GM21360 (cell line): ENCODE results near the gene NUMBL.
"Not testable (repeated sequence)": the region's sequence is repeated elsewhere in the genome, so short reads cannot be mapped to it uniquely, and the experiment has no call there.

Experiments
- ATAC-seq: cut with Tn5 transposase; IDR thresholded peaks from one replicate; pipeline ENCODE4 v1.9.1; 2021; ENCODE audit warnings: mild to moderate bottlenecking, moderate library complexity; ENCODE audit not compliant: unreplicated experiment

The NUMBL gene

DNA sequence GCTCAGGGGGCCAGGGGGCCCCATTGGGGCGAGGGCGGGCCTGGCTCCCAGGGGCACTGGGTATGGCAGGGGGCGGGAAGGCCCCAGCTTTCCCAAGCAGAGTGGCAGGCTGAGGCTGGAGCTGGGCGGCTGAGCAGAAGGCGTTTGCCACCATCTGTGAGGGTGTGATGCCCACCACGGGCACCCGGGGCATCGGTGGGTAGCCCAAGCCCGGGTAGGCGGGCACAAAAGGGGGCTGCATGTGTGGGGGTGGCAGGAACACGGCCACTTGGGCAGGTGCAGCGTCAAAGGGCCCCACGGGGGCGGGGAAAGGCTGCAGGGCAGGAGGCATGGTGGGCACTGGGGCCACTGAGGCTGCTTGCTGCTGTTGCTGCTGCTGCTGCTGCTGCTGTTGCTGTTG lies 22.8 kb downstream of the NUMBL start:
- no peak for ATAC-seq

DNA sequence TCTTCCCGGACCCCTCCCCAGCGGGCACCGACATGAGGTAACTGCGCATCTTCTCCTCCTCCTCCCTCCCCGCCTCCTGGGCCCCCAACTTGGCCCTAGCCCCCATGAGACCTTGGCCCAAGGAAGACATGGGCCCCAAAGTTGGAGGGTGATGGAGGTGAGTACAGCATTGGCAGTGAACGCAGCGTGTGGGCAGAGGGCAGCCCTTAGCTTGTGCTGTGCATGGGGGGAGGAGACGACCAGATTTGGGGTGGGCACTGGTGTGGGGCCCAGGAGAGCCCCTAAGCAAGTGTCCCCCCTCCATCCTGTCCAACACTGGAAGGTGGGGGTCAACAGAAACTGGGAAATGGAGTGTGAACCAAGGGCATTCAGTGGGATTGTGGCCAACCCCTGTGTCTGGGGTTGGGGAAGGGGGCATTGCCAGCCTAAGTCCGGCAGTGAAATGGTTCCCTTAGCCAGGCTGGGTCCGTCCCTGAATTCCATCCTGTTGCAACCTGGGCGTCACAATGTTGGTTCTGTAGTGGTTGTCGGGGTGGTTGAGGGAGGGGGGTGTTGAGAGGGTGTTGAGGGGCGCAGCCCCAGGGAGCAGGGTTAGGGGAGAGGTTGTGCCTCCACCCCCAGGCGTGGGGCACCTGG lies 23.5 kb downstream of the NUMBL start:
- no peak for ATAC-seq

DNA sequence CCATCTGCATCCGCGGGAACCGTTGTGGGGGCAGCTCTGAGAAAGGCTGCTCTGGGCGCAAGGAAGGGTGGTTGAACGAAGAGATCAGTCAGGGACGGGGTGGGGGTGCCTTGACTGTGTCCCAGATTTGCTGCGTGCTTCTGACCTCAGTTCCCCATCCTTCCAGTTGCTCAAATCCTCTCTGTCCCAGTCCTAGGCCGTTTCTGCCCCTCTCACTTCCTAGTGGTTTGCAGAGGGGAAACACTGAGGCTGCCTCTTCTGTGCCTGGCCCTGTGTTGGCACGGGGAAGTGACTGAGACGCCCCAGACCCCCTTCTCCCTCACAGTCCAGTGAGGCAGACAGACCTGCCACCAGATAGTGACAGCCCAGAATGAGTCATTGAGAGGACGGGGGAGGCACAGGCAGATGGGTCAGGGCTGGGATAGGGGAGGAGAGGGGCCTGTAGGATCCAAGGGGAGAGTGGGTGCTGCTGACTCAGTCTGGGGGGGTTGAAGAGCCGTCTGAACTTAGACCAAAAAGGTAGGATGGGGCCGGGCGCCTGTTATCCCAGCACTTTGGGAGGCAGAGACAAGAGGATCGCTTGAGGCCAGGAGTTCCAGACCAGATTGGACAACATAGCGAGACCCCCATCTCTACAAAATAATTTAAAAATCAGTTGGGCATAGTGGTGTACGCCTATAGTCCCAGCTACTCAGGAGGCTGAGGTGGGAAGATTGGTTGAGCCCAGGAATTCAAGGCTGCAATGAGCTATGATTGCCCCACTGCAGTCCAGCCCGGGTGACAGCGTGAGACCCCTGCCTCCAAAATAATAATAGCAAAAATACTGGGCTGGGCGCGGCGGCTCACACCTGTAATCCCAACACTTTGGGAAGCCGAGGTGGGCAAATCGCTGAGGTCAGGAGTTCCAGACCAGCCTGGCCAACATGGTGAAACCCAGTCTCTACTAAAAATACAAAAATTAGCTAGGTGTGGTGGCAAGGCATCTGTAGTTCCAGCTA lies 26.5 kb downstream of the NUMBL start:
- ATAC-seq: no peak

DNA sequence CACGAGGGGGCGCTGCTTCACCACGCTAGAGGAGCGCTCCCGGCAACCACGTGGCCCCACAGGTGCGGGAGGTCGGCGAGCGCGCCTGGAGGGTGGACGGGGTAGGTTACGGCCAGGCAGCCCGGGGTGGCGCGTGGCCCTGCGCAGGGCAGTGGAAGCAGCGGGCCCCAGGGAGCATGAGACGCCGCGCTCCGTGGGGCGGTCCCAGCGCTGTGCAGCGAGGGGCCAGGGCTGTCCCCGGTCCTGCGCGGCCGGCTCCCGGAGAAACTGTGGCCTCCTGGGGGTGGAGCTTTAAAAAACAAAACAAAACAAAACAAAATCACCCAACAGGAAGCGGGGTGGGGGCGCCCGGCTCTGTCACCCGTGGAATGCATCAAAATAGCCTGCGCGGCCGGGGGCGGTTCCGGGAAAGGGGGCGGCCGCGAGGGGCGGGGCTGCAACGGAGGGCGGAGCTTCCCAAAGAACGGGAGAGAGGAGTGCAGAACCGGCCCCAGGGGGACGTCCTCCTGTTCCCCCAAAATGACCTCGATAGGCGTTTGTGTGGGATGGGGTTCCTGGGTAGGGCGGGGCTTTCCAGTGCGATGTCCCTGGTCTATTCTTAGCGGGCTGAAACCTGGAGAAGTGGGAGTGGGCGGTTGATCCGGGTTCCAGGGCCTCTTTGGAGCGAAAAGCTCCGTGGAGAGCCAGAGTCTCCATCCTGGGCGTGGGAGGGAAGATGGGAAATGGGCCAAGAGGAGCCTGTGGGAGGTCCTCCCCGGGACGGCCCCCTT lies 27.3 kb downstream of the NUMBL start:
- peak; percentile 74 for ATAC-seq

DNA sequence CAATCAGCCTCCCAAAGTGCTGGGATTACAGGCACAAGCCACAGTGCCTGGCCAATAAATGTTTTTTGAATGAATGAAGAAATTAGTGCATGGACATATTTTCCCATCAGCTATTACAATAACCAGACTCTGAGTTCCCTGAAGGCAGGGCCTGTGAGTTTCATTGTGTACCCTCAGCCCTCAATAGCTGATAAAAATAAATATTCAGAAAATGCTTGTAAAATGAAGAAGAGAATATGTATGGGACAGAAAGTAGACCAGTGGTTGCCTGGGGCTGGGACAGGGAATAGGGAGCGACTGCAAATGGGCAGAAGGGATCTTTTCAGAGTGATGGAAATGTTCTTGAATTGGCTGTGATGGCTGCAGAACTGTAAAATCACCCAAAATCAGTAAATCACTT lies 28.8 kb downstream of the NUMBL start:
- ATAC-seq: no peak

DNA sequence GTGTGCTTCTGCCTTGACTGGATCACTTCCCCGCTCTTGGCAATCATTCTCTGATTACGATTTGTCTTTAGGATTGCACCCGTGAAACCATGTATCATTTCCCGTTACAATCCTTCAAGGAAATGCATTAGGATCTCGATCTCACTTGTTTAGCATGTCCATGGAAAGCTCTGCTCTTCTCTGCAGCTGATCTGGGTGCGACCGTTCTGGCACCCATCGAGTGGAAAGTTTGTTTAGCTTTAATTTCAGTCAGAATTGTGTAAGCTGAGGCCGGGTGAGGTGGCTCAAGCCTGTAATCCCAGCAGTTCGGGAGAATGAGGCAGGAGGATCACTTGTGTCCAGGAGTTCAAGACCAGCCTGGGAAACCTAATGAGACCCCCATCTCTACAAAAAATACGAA lies 30.9 kb downstream of the NUMBL start:
- ATAC-seq: no peak

DNA sequence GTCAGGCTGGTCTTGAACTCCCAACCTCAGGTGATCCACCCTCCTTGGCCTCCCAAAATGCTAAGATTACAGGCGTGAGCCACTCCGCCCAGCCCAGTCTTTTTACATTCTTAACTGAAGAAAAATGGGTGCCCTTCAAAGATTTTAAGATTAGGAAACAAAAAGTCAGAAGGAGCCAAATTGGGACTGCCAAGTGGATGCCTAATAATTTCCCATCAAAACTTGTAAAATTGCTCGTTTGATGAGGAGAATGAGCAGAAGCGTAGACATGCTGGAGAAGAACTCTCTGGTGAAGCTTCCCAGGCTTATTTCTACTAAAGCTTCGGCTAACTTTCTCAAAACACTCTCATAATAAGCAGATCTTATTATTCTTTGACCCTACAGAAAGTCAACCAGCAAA lies 31.3 kb downstream of the NUMBL start:
- ATAC-seq: no peak

DNA sequence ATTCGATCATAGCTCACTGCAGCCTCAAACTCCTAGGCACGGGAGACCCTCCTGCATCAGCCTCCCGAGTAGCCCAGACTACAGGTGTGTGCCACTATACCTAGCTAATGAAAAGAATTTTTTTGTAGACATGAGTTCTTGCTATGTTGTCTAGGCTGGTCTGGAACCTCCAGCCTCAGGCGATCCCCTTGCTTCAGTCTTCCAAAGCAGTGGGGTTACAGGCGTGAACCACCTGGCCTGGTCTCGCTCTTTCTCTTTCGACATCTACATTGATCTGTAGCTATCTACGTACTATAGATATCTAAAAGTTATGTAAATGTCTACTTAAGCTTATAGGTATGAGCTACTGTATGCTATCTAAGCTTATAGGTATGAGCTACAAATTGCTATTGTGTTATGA lies 32.4 kb downstream of the NUMBL start:
- no peak for ATAC-seq

DNA sequence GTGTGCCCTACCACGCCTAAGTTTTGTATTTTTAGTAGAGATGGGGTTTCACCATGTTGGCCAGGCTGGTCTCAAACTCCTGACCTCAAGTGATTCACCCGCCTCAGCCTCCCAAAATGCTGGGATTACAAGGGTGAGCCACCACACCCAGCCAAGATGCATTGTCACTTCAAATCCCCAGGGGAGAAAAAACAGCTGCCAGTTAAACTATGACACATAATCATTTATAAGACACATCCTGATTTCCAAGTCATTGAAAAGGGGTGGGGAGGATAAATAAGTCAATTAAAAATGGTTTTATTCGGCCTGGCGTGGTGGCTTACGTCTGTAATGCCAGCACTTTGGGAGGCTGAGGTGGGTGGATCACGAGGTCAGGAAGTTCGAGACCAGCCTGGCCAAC lies 34.8 kb downstream of the NUMBL start:
- ATAC-seq: not testable (repeated sequence)

DNA sequence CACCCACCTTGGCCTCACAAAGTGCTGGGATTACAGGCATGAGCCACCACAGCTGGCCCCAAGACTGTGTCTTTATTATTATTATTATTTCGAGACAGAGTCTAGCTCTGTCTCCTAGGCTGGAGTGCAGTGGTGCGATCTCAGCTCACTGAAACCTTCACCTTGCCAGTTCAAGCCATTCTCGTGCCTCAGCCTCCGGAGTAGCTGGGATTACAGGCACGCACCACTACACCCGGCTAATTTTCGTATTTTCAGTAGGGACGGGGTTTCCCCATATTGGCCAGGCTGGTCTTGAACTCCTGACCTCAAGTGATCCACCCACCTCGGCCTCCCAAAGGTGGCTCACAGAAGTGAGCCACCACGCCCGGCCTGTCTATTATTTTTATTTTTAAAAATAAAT lies 38.1 kb downstream of the NUMBL start:
- ATAC-seq: not testable (repeated sequence)

DNA sequence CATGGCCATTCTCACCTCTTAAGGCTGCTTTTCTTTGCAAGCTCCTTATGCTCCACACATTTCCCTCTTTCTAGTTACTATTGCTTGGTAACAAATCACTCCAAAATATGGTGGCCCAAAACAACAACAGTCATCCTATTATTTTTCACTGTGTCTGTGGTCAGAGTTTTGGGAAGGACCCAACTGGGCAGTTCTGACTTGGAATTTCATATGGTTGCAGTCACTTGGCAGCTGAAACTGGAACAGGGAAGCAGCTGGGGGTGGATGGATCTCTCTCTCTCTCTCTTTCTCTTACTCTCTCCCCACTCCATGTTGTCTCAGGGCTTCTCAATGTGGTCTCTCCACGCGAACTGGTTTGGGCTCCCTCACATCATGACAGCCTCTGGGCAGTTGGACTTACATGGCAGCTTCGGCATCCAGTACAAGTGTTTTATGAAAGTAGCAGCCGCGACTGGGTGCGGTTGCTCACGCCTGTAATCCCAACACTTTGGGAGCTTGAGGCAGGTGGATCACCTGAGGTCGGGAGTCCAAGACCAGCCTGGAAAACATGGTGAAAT lies 39.6 kb downstream of the NUMBL start:
- no peak for ATAC-seq

DNA sequence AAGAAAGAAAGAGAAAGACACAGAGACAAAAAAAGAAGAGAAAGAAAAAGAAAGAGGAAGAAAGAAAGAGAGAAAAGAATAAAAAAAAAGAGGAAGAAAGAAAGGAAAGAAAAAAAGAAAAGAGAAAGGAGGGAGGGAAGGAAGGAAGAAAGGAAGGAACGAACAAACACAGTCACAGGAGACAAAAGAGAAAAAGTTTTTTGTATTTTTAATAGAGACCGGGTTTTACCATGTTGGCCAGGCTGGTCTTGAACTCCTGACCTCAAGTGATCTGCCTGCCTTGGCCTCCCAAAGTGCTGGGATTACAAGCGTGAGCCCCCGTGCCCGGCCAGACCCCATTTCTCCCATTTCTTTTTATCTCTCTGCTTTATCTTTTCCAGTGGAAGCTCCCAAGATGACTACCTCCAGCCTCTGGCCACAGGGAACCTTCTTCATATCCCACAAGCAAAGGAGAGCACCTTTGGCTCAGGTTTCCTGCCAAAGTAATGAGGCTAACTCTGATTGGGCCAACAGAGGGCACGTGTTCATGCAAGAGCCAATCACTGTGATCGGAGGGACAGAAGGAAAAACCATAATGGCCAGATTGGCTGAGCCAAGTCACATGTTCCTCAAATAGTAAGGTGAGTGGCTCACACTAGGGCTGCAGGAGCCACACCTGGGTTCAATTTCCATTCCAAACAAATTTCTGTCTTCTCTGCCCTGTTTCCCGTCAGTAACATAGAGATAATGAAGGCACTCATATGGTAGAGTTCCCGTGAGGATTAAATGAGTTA lies 40.4 kb downstream of the NUMBL start:
- ATAC-seq: not testable (repeated sequence)

DNA sequence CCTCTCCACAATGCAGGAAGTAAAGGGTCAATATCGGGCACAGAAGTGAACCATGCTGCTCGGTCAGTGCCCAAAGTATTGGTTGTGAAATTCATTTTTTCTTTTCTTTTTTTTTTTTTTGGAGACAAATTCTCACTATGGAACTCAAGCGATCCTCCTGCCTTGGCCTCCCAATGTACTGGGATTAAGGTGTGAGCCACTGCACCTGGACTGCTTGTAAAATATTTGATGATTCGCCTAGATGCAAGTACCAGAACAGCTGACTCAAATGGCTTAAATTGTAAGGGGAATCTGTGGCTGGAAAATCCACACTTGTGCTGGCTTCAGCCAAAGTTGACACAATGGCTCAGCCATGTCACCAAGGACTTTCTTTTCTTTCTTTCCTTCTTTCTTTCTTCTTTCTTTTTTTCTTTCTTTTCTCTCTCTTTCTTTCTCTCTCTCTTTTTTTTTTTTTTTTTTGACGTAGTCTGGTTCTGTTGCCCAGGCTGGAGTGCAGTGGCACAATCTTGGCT lies 43.7 kb downstream of the NUMBL start:
- ATAC-seq: no peak

DNA sequence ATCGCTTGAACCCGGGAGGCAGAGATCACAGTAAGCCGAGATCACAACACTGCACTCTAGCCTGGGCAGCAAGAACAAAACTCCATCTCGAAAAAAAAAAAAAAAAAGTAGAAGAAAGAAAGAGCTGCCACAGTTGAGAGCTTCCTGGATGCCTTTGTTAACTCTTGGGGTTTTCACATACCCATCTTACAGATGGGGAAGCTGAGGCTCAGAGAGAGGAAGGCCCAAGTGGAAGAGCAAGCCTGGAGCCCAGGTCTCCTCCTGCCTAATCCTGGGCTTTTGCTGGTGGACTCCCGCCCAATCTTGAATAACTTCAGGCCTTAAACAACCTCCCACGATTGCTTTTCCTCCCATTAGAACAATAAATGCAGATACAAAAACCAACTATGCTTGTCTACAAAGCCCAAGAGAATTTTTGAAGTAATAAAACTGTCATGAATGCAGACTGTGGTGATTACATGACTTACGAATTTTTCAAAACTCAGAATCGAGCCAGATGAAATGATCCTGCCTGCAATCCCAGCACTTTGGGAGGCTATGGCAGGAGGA lies 47.6 kb downstream of the NUMBL start:
- no peak for ATAC-seq

DNA sequence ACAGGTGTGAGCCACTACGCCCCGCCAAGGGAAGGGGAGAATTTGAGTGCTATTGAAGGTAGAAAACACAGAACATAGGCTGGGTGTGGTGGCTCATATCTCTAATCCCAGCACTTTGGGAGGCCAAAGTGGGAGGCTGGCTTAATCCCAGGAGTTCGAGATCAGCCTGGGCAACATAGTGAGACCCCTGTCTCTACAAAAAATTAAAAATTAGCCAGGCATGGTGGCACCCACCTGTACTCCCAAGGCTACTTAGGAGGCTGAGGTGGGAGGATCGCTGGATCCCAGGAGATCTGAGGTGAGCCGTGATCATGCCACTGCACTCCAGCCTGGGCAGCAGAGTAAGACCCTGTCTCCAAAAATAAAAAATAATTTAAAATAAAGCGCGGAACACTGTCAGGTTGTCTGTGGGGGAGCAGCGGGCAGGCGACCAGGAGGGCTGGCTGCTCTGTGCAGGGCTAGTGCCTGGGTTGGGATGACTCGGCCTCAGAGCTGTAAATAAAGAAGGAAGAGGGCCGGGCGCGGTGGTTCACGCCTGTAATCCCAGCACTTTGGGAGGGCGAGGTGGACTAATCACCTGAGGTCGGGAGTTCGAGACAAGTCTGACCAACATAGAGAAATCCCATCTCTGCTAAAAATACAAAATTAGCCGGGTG lies 48.3 kb downstream of the NUMBL start:
- ATAC-seq: no peak

DNA sequence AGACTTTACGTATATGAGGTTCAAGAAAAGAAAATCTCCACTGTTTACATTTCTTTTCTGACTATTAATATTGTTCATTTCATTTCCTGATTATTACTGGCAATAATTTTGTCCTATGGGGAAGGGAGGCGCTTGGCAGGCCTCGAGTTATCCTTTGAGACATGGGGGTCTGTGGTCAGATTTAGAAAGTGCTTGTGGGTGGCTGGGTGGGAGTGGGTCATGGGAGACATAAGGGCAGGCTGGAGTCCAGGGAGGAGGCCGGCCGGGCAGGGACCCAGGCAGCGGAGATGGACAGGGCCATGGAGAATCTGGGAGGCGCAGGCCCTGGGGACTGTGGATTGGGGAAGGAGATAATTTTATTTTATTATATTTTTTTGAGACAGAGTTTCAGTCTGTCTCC lies 49.2 kb downstream of the NUMBL start:
- ATAC-seq: no peak

DNA sequence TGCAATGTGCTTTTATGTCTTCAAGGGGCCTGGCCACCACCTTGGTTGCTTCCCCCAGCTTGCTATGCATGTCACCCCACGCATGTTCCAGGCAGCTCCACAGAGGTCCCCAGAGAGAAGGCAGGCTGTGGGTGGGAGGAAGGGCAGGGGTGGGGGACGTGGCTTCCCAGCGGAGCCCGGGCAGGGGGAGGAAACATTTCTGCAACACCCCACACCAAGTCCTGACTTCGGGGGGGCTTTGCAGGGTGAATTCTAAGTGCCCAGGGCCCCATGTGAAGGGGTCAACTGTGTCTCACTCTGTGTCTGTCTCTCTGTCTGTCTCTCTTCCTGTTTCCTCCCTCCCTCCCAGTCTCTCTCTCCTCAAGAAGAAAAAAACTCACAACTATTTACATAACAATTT lies 49.7 kb downstream of the NUMBL start:
- no peak for ATAC-seq

DNA sequence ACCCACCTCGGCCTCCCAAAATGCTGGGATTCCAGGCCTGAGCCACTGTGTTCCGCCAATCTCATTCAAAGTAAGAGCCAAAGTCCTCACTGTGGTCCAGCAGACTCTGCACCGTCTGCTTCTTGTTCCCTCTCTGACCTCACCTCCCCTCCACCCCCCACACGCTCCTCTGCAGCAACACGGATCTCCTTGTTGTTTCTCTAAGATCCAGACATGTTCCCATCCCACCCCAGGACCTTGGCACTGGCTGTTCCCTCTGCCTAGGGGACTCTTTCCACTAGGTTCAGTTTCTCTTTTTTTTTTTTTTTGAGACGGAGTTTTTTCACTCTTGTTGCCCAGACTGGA lies 50.8 kb downstream of the NUMBL start:
- no peak for ATAC-seq

DNA sequence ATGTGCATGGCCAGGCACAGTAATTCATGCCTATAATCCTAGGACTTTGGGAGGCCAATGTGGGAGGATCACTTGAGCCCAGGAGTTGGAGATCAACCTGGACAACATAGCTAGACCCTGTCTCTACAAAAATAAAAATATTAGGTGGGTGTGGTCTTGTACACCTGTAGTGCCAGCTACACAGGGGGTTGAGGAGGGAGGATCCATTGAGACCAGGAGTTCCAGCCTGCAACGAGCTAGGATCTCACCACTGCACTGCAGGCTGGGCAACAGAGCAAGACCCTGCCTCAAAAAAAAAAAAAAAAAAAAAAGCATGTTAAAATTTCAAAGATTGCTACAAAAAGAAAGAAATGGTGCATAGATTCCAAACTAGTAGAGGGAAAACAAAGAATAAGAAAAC lies 52.1 kb downstream of the NUMBL start:
- no peak for ATAC-seq

DNA sequence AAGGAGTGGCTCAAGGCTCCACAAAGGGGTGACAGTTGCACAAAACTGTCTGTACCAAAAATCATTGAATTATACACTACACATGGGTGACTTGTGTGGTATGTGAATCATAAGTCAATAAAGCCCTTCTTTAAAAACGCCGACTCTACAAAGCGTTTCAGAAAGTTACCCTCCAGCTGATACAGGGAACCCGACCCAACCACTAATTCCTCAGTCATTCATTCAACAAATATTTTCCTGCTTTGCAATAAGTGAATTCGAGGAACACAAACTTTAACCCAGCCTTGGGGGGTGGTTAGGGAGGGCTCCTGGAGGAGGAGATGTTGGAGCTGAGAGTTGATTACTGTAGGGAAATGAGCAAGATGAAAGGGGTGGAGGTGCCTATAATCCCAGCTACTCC lies 57.2 kb downstream of the NUMBL start:
- ATAC-seq: no peak
